Left renal pelvis (tissue), 4 donors: ENCODE results near the gene TEX2. TPM values are rescaled to one million over a fixed set of nuclear protein-coding genes. Genes with fewer than 3 reads are reported as not detected.
"Not testable (repeated sequence)": the region's sequence is repeated elsewhere in the genome, so short reads cannot be mapped to it uniquely, and the experiment has no call there.

Experiments
- DNase-seq, 4 donors: peaks; one replicate each; pipeline ENCODE4 v3.0.0-alpha.2; 2013; ENCODE audit warnings: low read depth in 4 of 4, low spot score in 3 of 4
- polyA plus RNA-seq, 4 donors: library from polyadenylated mRNA; unstranded; fragments of 120-200 nt; gene quantifications; one replicate each; pipeline ENCODE4 v1.2.1, GENCODE V29; 2013; ENCODE audit not compliant: insufficient read length in 4 of 4

TEX2 gene
- polyA plus RNA-seq, 4 donors, result 24.8 to 37.5 (median 27.8) TPM

DNA sequence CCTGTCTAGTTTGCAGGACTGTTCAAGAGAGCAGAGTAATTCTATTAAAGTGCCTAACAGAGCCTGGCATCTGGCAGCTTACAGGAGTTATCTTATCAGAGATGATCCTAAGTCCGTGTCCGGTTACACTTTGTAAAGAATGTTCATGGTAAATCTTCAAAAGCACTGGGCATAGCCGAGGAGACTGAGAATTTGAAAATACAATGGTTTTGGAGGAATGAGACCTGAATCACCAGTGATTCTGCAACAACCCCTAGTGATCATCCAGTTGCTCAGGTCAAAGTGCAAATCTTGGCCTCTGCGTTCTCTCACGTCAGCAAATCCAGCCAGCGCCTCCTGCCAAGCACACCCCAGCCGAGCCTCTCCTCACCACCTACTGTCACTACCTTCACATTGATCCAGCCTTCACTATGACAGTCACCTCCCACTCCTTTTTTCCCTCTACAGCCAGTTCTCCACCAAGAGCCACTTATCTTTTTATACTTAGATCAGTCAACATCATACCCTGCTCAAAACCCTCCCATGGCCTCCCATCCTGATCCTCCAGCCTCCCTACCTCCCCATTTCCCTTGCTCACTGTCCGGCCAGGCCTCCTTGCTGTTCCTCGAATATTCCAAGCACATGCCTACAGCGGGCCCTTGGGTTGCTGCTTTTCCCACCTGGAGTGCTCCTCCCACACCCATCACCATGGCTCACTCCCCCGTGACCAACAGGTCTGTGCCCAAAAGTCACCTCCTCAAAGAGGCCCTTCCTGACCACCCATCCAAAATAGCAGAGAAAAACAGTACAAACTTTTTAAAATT is 75.8 kb downstream of the TEX2 start:
- DNase-seq, result no peak

DNA sequence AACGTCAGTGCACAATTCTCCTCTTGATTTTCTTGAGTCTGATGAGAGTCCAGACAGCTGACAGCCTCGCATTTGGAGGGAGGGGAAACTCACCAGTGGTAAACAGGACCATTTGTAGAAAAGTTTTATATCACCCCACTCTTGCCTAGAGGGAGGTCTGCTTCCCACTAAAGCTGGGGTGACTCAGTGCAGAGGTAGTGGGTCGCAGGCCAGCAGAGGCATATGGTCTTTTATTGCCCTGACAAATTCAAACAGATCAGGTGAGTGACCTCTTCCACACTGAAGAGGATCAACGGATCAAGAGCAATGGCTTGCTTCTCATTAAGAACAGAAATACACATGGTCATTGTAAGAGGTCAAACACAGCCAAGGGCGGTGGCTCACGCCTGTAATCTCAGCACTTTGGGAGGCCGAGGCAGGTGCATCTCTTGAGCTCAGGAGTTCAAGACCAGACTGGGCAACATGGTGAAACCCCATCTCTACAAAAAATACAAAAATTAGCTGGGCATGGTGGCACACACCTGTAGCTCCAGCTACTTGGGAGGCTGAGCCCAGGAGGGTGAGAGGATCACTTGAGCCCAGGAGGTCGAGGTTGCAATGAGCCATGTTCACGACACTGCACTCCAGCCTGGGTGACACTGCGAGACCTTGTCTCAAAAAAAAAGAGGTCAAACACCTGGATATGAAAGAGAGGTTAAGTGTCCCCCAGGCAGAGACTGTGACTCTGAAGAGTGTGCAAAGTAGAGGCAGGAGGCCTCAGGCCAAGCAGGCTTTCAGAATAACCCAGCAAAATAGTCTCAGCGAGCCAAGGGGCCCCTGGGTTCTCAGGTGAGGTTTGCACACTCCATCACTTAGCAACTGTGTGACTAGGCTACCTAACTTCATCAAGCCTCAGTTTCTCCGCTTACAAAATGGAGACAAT is 76.6 kb downstream of the TEX2 start:
- no peak for DNase-seq

DNA sequence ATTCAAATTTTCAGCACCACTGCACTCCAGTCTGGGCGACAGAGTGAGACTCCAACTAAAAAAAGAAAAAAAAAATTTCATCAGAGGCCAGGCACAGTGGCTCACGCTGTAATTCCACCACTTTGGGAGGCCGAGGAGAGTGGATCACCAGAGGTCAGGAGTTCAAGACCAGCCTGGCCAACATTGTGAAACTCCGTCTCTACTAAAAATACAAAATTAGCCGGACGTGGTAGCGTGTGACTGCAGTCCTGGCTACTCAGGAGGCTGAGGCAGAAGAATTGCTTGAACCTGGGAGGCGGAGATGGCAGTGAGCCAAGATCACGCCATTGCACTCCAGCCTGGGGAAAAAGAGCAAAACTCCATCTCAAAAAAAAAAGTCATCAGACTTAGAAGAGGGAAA is 77.5 kb downstream of the TEX2 start:
- DNase-seq, result not testable (repeated sequence)

DNA sequence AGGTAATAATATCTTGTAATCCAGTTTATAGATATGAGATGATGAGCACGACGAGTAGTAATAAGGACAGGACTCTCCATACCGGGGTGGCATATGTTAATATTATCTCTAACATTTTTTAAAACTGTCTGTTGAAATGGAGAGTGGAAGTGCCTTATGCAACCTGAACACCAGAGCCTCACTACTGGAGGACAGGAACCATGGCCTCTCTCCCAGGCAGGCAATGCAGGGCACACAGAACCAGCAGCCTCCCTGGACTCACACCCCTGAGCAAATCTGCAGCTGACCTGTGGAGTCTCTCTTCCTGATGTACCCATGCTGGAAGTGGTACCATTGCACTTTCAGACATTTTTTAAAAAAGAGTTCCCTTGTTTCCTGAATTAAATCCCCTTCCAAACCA is 78.0 kb downstream of the TEX2 start:
- DNase-seq, result no peak

DNA sequence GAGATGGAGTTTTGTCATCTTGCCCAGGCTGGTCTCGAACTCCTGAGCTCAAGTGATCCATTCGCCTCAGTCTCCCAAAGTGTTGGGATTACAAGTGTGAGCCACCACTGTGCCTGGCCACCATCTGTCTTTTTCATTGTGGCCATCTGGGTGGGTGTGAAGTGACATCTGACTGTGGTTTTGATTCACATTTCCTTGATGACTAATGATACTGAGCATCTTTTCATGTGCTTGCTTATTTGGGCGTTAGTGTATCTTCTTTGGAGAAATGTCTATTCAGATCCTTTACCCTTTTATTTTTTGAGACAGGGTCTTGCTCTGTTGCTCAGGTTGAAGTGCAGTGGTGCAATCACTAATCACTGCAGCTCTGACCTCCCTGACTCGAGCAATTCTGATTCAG is 79.2 kb downstream of the TEX2 start:
- DNase-seq, result no peak

DNA sequence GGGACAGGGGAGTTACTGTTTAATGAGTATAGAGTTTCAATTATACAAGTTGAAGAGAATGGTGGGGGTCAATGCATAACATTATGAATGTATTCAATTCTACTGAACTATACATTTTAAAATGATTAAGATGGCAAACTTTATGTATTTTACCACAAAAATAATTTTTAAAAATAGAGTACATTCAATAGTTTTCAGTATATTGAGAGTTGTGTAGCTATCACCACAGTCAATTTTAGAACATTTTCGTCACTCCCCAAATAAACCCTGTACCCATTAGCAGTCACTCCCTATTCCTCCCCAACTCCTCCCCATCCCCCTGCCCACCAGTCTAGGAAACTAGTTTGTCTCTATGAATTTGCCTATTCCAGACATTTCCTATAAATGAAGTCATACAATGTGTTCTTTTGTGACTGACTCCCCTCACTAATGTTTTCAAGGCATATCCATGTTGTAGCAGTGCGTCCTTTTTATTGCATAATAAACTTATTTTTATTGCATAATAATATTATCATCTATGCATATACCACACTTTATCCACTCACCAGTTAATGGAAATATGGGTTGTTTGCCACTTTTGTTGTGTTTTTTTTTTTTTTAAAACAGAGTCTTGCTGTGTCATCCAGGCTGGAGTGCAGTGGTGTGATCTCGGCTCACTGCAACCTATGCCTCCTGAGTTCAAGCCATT is 80.6 kb downstream of the TEX2 start:
- no peak for DNase-seq

DNA sequence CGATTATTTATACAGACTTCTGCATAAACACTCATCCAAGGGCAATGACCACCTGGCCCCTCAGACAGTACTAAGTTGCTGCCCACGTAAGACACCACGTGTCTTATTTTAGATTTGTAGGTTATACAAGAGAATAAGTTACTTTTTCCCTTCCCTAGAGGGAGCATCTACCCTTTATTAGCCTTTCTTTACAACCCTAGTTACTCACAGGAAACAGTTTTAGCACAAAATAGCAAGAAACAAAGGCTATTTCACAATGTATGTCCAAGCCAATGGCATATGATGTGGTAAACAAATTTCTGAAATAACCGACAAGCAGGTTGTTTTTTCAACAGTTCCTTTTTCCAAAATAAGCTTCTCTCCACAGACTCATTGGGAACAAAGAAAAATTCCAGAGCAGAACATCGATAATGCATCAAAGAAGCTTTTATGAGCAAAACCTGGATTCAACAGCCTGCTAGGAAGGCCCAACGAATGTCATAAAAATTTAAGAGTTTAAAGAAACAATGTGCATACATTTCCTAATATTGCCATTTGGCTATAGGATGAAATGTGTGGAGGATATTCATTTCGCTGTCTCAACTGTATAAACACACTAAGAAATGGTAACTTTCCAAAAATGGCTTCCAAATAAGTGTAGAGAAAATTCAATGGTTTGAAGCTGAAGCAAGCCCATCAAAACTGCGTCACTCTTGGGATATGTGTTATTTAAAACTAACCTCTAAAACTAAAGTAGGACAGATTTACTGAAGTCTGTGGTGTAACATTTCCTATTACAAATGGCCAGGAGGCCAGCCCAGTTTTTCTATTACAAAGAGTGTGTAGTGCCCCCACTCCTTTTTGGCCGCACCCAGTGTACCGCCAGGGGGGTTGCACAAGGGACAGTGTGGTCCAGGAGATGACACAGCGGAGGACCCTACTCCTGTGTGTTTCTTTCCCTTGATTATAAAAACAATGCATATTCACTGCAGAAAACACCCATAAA is 82.7 kb downstream of the TEX2 start:
- no peak for DNase-seq

DNA sequence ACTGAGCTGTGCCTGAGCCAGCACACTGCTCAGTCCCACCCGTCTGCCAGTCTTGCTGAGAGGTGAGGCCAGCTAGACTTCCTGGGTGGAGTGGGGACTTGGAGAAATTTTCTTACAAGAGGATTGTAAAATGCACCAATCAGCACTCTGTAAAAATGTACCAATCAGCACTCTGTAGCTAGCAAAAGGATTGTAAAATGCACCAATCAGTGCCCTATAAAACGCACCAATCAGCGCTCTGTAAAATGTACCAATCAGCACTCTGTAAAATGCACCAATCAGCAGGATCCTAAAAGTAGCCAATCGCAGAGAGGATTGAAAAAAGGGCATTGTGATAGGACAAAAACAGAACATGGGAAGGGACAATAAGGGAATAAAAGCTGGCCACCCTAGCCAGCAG is 84.0 kb downstream of the TEX2 start:
- not testable (repeated sequence) for DNase-seq

DNA sequence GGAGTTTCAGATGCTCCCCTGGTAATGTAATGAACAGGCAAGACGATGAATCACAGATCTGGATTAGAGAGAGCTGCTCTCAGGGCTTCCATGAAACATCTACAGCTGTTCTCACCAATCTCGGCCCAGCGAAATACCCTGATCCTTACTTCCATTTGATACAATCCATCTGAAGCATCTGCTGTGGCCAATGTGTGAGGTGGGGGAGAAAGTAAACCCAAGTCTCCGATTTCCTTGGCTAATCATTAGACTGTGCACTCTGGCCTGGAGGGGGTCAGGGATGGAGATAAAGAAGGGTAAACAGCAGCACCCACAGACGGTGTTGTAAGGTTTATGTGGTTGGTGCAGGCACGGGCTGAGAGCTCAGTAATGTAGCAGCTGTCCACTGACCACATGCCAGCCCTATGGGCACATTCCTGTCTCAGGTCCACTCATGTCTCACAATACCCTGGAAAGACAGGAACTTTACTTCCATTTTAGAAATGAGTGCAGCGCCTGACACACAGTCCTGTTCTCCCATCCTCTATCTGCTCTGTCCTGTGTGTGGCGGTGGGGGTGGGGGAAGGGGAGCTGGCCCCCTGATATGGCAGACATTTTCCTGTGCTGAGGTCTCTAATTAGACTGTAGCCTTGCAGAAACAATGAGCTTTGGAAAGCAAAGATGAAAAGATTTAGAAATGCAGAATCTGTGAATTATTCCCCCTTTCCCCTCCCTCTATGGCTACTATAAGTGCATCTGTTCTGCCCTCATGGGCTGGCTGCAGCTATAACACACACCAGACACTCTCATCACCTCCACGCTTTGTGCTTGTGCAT is 84.8 kb downstream of the TEX2 start:
- no peak for DNase-seq

DNA sequence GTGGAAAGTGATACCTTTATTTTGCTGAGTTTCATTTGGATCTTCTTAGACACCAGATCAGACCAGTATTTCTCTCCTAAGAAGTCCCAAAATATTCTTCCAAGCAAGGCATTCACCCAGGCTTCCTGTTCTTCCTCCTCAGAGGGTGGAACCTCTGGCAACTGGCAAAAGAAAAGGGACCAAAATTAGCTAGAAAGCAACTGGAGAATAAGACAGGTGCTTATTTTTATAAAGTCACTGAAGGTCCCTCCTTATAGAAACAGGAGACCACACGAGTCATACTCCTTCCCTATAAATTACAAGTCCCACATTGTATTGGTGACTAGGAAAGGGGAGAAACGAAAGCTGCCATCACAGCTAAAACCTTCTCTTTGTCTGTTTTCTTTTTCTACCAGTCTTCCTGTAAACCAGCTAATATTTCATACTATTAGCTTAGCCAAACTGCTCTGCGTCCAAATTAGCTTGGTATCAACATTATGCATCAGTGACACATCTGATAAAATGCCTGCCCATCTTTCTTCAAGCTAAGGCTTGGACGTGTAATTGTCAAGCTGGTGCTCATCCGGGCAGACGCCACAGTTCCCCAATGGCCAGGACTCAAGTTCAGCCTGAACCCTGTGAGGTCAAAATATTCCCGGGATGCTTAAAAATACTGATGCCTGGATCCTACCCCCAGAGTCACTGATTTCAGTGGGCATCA is 85.6 kb downstream of the TEX2 start:
- DNase-seq, result no peak

DNA sequence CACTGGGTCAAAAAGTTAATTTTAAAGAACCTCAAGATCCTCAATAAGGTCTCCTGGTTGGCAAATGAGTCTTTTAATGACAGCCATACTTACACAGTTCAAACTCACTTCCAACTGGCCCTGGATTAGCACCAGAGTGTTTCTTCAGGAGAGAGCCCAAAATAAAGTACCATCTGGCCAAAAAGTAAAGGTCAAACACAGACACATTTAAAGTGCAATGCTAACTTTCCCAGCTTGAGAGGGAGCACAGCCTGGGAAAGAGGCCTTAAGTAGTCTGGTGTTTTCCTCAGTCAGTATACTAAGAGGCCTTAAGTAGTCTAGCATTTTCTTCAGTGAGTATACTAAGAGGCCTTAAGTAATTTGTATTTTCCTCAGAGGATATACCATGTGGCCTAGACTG is 86.5 kb downstream of the TEX2 start:
- DNase-seq, result no peak

DNA sequence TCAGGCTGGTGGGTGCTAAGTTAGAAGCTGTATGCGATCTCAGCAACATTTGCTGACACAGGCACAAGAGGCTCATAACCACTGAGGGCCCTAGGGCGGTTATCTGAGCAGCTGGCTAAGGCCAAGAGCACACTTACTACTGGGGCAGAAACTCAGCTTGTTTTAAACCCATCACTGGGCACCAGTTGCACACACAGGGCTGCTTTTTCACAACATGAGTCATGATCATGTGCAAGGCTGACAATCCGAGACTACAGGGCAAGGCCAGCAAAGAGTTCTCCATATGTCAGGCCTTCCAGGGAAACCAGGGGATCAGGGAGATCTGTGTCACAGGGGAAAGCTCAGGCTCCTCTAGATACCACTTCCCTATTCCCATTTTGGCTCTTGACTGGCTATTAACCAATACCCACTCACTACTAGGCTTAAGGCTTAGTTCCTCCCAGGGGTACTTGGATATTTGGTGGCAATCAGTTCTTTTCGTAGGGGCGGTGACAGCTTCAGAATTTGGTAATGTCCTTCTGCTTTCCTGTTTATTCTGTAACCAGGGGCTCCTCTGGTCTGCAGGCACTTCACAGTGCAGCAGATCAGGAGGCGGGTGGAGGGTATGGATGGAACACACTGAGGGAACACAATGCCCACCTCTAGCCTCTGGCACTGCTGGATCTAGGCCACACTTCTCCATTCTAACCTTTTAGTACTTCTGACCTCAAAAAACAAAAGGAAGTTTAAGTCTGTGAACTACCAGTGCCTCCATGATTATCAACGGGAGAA is 88.2 kb downstream of the TEX2 start:
- DNase-seq, result no peak

DNA sequence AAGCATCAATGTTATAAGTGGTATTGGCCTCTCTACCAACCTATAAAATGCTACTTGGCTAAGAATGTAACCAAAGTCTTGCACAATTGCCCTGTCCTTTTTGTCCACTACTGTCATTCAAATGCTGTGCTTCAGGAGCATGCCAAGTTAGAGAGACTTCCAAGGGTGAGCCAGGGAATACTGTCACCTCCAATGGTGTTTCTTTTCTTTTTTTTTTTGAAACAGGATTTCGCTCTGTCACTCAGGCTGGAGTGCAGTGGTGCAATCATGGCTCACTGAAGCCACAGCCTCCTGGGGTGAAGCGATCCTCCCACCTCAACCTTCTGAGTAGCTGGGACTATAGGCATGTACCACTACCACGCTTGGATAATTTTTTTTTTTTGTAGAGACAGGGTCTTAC is 89.4 kb downstream of the TEX2 start:
- DNase-seq, result no peak

DNA sequence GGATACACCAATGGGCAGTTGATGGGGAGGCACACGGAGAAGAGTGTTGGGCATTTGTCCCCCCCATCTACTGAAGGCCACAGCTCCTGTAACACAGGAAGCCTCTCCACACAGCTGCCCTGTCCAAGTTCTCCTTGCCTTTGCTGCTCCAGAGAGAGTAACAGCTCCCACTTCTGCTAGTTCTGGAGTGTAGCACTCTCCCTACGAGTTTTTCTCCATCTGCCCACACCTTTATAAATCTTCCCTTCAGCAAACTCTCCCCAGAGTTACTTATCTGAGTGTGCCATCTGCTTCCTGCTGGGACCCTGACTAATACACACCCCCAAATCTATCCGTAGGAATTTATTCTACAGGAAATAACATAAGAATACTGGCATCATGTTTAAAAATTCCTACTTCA is 90.5 kb downstream of the TEX2 start:
- no peak for DNase-seq

DNA sequence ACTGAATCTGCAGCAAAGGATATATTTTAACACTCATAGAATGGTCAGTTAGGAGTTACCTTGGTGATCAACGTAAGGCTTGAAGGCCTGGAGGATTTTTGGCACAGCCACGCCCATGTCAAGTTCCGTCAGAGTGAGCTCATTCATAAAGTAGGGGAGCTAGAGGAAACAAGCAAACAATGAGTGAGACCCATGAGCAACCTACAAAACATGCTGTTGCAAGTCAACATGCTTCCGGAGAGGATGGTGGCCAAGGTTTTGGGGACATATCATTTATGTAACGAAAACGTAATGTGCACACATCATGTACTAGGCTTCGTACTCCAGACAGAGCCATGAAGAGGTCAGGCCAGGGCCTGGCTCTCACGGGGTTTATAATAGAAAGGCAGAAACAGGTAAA is 92.0 kb downstream of the TEX2 start:
- DNase-seq, result no peak

DNA sequence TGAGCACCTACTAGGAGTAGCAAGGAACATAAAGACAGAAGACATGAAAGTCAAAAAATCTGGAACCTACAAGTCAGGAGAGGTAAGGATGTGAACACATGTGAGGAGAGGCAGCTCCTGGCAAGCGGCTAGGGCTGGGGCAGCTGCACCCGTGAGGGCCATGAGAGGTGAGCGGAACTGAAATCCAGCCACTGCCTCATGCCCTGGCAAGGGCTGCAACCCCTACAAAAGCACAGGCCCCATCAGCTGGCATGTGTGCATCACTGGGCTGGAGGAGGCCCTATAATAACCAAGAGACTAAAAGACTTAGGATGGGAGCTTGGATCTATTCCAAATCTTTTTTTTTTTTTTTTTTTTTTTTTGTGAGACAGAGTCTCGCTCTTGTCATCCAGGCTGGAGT is 92.8 kb downstream of the TEX2 start:
- DNase-seq, result no peak

DNA sequence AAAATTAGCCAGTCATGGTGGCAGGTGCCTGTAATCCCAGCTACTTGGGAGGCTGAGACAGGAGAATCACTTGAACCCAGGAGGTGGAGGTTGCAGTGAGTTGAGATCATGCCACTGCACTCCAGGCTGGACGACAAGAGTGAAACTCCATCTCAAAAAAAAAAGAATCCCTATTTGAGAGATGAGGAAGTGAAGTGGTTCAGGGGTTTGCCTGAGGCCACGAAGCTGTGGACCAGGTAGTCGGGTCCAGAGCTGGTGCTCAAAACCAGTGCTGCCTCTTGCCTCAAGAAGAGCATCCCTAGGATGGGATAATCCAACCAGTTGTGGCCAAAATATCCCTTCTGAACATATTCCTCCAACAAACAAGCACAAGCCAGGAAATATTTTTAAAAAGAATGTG is 95.4 kb downstream of the TEX2 start:
- not testable (repeated sequence) for DNase-seq

DNA sequence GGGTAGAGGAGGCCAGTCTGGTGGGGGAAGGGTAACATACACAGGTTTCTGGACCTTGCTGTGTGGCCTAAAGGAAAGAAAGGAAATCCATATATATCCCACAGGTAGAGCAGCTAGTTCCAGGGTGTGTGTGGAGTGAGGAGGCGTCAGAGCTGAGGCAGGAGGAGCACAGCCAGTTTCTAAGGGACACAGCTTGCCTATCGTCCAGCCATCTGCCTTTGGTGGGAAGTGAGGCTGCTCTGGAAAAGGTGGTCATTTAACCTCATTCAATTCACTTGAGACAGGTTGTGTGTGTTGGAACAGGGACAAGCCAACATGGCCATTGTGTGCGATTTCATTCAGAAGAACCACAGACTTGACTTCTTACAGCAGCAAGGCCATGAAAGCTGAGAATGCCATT is 96.2 kb downstream of the TEX2 start:
- no peak for DNase-seq
